HepG2 (cell line): Measurements from ENCODE around the gene PRADC1. TPM values are rescaled to one million over a fixed set of nuclear protein-coding genes. Genes with fewer than 3 reads are reported as not detected.
A peak's percentile ranks its signal among the peaks of the same experiment; 100 is the strongest.

Experiments used
- CCDC6 ChIP-seq: sonication (generic); formaldehyde crosslinking; IDR thresholded peaks from 2 replicates; pipeline ENCODE4 v1.8.1; 2022; ENCODE audit warnings: mild to moderate bottlenecking, missing genetic modification reagents, moderate library complexity
- DNMT3B ChIP-seq: conservative IDR thresholded peaks from 2 replicates; pipeline ENCODE4 v1.6.1; 2016; ENCODE audit warnings: missing biosample characterization, control low read depth
- HOXD1 ChIP-seq: sonication (generic); formaldehyde crosslinking; IDR thresholded peaks from 2 replicates; pipeline ENCODE4 v1.5.0; 2020; ENCODE audit warnings: missing genetic modification reagents
- KIAA2018 ChIP-seq: sonication (generic); formaldehyde crosslinking; IDR thresholded peaks from 2 replicates; pipeline ENCODE4 v1.5.0; 2020; ENCODE audit warnings: mild to moderate bottlenecking, missing genetic modification reagents, borderline replicate concordance
- MTA3 ChIP-seq: sonication (generic); formaldehyde crosslinking; IDR thresholded peaks from 2 replicates; pipeline ENCODE4 v1.4.0; 2020; ENCODE audit warnings: missing genetic modification reagents
- PHB2 ChIP-seq: fragments of 450-650 bp; IDR thresholded peaks from 2 replicates; pipeline ENCODE4 v1.6.1; 2018; ENCODE audit not compliant: partially characterized antibody
- RBM22 ChIP-seq: fragments of 200-400 bp; formaldehyde crosslinking; optimal IDR thresholded peaks from 2 replicates; pipeline ENCODE3; 2017; ENCODE audit warnings: mild to moderate bottlenecking, low read length, moderate library complexity
- SAFB2 ChIP-seq: sonication (generic); formaldehyde crosslinking; IDR thresholded peaks from 2 replicates; pipeline ENCODE4 v1.5.1; 2020; ENCODE audit warnings: missing genetic modification reagents, low read depth, mild to moderate bottlenecking, borderline replicate concordance
- TCF12 ChIP-seq, 2 experiments: fragments of 450-650 bp in 1 of 2; sonication (generic) in 1 of 2; formaldehyde crosslinking in 1 of 2; IDR thresholded peaks; 2 replicates each; pipeline versions ENCODE4 v1.6.1 to v1.8.0; 2017 to 2022; ENCODE audit warnings: antibody characterized with exemption in 1 of 2, mild to moderate bottlenecking in 1 of 2, missing genetic modification reagents in 1 of 2, moderate library complexity in 1 of 2
- ZBTB33 ChIP-seq: sonication (generic); formaldehyde crosslinking; IDR thresholded peaks from 2 replicates; pipeline ENCODE4 v1.4.0; 2020; ENCODE audit warnings: missing genetic modification reagents
- ZC3H13 ChIP-seq: sonication (generic); formaldehyde crosslinking; IDR thresholded peaks from 2 replicates; pipeline ENCODE4 v1.8.1; 2023; ENCODE audit warnings: mild to moderate bottlenecking, missing genetic modification reagents, moderate library complexity
- ZKSCAN8 ChIP-seq: IDR thresholded peaks from 2 replicates; pipeline ENCODE4 v1.6.1; 2016; ENCODE audit warnings: borderline replicate concordance, missing genetic modification reagents, missing compliant biosample characterization
- ZNF205 ChIP-seq: IDR thresholded peaks from 2 replicates; pipeline ENCODE4 v1.6.1; 2018; ENCODE audit warnings: missing biosample characterization, missing genetic modification reagents
- ZNF317 ChIP-seq: sonication (generic); formaldehyde crosslinking; IDR thresholded peaks from 2 replicates; pipeline ENCODE4 v1.5.0; 2020; ENCODE audit warnings: mild to moderate bottlenecking, missing genetic modification reagents
- ZNF512B ChIP-seq: sonication (generic); formaldehyde crosslinking; IDR thresholded peaks from 2 replicates; pipeline ENCODE4 v1.5.1; 2020; ENCODE audit warnings: missing genetic modification reagents, mild to moderate bottlenecking, borderline replicate concordance
- ZNF569 ChIP-seq: sonication (generic); formaldehyde crosslinking; IDR thresholded peaks from 2 replicates; pipeline ENCODE4 v1.5.0; 2020; ENCODE audit warnings: mild to moderate bottlenecking, missing genetic modification reagents, moderate library complexity, borderline replicate concordance
- ZNF883 ChIP-seq: sonication (generic); formaldehyde crosslinking; IDR thresholded peaks from 2 replicates; pipeline ENCODE4 v1.5.1; 2020; ENCODE audit warnings: mild to moderate bottlenecking, missing genetic modification reagents; ENCODE audit errors: not compliant biosample characterization
- polyA plus RNA-seq, 8 experiments: library from polyadenylated mRNA; depleted of rRNA in 3 of 8; stranded (reverse) in 7 of 8; unstranded in 1 of 8; fragments of >200 nt; fragmentation: Illumina TruSeq in 4 of 8; extraction: Trizol in 4 of 8; gene quantifications; 2 replicates each; pipeline versions ENCODE4 v1.2.1 to v1.2.3, GENCODE V29; 2011 to 2016; ENCODE audit warnings: low read depth in 4 of 8, missing spikeins in 1 of 8, mixed read lengths in 1 of 8; ENCODE audit not compliant: insufficient read depth in 1 of 8
- total RNA-seq, 5 experiments: library from RNA; depleted of rRNA; stranded (reverse); fragments of >200 nt; fragmentation: Illumina TruSeq; extraction: Trizol; gene quantifications; 2 replicates each; pipeline ENCODE4 v1.2.3, GENCODE V29; 2016; ENCODE audit warnings: low read depth in 1 of 5

Gene PRADC1
- total and polyA plus RNA-seq, 2 of the 13 experiments (the other 11 are each of a cell fraction or from before 2014, with no cell fraction given) = 12.1 to 37.2 TPM

- TF ChIP-seq ZBTB33 (CRISPR knock-in tag) (no peak), ZC3H13 (CRISPR knock-in tag) (0 out of 2 replicates have a peak, but pooled peaks have one; percentile 12), MTA3 (CRISPR knock-in tag) (no peak), HOXD1 (no peak), ZNF512B (CRISPR knock-in tag) (no peak), SAFB2 (CRISPR knock-in tag) (no peak), ZNF205 (CRISPR knock-in tag) (no peak), ZNF883 (CRISPR knock-in tag) (no peak), ZKSCAN8 (no peak), ZNF317 (CRISPR knock-in tag) (no peak), PHB2 (no peak), KIAA2018 (CRISPR knock-in tag) (no peak), TCF12 (IDR thresholded peaks at IDR 0.05) (no peak), TCF12 (CRISPR knock-in tag; IDR thresholded peaks at IDR 0.05) (no peak), DNMT3B (no peak), CCDC6 (0 out of 2 replicates have a peak, but pooled peaks have one; percentile 53), RBM22 (peak; percentile 10), ZNF569 (no peak)
Observed at GRCh38 chr2:73255007-73255644, 22.1 kb upstream of the PRADC1 start (continued).
